Kidney glomerular epithelial cell (primary cell): ENCODE measurements around the gene TMEM40.
"Not testable (repeated sequence)": the region's sequence is repeated elsewhere in the genome, so short reads cannot be mapped to it uniquely, and the experiment has no call there.

ENCODE experiments used
- DNase-seq: peaks from one replicate; lab custom pipeline; 2025; lab: John Stamatoyannopoulos, UW

The TMEM40 gene

DNA sequence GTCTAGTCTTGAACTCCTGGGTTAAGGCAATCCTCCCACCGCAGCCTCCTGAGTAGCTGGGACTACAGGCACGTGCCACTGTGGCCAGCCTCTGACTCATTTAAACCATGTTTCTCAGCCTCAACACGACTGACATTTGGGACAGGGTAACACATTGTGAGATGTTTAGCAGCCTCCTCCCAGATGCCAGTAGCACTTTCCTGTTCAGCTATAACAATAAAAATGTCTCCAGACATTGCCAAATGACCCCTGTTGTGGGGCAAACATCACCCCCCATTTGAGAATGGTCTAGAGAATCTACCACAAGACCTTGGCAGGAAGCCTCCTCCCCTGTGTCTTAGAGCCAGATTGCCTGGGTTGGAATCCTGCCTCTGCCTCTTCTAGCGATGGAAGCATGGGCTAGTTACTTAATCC is 8.4 kb downstream of the TMEM40 start:
- DNase-seq = no peak

DNA sequence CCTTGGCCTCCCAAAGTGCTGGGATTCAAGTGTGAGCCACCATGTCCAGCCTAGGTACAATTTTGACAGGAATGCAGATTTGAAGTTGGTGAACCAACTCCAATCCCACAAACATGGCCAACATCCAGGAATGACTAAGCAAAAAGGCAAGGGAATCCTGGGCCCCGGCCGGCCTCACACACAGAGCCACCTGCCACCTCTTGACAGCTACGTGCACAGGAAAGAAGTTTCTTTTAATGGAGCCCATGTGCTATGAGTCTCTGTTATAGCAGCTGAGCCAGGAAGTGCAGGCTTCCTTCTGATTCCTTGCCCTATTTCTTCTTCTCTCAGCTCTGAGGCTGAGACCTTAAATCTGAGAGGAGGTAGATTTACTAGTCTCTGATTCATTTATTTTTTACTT is 8.8 kb downstream of the TMEM40 start:
- DNase-seq = peak; percentile 50

DNA sequence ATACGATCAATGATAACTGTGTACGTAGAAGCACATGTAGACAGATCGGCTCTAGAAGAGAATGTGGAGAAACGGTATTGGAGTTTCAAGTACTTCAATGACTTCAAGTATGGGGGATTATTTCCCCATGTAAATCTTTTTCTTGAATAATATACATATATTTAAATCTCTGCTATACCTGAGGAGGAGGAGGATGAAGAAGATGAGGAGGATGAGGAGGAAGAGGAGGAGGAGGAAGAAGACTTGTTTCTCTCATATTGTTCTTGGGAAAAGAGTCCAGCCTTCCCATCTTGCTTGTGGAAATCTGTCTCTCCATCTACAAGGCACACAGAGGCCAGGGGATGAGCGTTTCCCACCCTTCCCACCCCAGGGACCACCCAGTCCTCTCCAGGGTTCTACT is 10.6 kb downstream of the TMEM40 start:
- DNase-seq = no peak

DNA sequence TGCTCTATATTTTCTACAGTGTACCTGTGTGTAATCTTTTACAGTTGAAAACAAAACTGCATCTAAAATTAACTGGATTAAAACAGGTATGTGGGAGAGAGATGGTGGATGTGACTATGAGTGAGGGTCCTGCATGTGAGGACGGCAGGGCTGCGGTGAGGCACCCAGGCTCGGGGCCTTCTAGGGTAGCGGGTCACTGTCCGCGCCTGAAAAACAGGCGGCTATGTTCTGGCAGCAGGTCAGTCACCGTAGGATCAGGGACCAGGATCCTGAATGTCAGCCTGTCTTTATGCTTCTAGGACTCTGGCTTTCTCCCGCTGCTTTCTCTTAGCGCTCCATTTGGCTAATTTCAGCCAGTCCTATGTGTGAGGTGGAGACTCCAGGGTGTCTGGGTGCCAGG is 12.6 kb downstream of the TMEM40 start:
- no peak for DNase-seq

DNA sequence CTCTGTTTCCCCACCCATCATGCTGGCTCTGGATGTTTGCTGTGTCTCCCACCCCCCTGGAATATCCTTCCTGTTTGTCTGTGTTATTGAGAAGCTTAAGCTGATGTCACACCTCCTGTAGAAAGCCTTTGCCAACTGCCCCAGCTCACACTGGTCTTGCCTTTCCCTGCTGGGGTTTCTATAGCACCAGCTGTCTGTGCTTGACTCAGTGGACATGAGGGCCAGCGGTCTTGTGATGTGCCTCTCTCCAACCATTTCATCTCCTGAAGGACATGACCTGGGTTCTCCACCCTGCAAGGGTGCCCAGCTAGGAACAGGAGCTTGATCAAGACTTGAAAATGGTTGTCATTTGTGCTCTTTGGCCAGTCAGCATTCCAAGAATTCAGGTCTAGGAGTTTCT is 14.7 kb downstream of the TMEM40 start:
- DNase-seq = no peak

DNA sequence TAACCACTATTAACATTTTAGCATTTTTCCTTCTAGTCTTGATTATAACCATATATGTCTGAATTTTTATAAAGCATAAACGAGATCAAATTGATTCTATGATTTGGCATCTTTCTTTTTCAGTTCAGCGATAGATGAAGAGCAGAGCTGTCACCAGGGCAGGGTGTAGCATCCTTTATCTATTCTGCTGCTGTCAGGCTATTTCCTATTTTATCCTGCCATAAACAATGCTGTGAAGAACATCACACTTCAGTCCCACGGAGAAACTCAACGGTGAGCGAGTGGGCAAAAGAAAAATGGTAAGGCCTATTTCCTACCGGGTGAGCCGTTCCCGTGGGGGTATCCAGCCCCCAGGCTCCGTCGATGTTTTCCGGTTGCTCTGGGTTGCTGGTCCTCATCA is 15.5 kb downstream of the TMEM40 start:
- no peak for DNase-seq

DNA sequence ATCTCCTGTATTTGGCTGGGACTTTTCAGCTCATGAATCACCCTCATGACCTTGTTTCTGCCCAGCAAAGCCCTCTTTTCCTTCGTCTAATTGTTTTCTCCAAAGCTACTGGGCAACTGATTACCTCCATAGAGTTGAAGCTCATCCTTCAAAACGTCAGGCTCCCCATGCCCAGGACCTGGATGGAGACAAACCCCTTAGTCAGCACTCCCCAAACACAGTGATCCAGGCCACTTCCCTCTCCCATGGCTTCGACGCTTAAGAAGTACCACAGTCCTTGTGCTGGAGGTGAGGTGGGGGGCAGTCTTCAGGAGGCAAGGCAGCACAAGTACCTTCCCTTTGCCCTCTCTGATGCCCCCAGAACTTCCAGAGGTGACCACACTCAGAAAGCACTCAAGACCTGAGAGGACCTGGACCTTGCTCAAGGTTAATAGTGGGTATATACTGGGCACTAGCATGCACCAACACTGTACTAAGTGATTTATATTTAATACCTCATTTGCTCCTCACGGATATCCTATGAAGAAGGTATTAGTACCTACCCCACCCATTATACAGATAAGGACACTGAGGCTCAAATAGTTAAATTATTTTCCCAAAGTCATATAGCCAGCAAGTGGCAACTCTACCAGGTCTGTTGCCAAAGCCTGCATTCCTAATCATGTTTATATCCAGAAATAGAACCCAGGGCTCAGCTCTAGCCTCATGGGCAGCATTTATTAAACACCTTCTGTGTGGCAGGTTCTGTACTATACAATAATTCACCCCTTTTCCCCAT is 16.5 kb downstream of the TMEM40 start:
- no peak for DNase-seq

DNA sequence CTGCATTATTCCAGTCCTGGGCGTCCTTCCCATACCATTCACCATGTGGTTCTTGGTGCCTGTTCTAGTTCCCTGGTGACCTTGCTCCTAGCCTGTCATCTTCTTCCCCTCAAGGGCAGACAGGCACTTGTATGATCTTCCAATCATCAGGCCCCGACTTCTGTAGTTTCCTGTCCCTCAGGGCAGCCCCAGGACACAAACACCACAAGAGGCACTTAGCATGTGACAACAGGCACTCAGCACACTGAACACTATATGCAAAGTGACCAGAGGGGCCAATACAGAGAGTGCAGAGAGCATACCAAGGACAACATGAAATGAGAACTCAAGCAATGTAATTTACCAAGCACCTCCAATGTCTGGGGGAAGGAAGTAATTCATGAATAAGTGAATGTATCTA is 17.9 kb downstream of the TMEM40 start:
- DNase-seq = no peak

DNA sequence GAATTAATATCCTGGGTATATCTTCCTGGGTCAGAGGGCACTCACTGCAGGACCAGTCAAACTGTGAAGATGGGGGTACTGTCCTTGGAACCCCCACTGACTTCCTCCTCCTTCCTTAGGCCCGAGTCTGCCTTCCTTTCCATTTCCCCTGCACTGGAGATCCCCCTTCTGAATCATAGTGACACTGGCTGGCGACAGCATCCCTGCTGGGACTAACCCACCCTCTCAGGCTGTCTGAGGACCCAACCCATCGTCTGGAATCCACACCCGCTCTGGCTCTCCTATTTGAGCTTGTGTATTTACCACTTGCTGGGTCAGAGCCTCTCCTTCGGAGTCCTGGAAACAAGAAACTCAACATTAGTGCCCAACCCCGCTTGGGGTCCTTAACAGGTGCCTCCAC is 21.2 kb downstream of the TMEM40 start:
- DNase-seq = no peak

DNA sequence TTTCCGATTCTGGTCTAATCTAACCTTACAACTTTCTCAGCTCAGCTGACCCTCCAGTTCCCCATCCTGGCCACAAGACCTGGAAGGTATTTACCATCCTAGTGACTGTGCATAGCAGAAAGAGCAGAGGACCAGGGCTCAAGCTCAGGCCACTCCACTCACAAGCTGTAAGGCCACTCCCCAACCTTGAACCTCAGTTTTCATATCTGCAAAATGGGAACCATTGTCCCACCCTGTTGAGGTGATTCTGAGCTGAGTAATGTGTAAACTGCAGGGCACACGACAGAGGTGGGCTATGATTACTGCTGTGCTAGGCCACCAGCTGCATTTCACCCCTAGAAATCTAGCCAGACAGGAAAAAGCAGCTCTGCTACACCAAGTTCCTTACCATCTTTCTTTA is 21.7 kb downstream of the TMEM40 start:
- no peak for DNase-seq

DNA sequence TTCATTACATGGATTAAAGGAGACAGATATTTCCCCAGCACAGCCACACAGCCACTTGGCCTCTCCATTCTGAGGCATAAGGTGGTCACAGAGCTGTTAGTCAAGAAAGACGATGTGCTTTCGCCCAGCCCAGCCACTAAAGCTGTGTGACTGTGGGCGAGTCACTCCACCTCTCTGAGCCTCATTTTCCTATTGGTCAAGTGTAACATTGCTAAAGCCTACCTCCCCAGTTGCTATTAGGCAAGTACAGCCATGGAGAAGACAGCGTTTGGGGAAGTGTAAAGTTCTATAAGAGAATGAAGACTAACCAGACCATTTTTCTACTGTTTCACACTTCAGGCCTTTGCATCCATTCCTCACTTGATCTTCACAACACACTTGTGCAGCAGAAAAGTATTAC is 24.1 kb downstream of the TMEM40 start:
- no peak for DNase-seq

DNA sequence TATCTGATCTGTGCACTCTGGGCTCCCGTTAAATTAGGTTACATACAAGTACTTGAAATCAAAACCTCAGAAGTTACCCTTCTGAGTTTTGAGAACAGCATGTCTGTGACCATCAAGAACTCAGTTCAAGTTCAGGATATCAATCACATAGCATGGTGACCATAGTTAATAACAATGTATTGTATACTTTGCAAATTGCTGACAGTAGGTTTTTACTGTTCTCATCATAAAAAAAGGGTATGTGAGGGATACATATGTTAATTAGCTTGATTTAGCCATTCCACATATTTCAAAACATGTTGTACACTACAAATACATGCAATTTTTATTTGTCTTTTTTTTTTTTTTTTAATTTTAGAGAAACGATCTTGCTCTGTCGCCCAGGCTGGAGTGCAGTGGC is 25.5 kb downstream of the TMEM40 start:
- no peak for DNase-seq

DNA sequence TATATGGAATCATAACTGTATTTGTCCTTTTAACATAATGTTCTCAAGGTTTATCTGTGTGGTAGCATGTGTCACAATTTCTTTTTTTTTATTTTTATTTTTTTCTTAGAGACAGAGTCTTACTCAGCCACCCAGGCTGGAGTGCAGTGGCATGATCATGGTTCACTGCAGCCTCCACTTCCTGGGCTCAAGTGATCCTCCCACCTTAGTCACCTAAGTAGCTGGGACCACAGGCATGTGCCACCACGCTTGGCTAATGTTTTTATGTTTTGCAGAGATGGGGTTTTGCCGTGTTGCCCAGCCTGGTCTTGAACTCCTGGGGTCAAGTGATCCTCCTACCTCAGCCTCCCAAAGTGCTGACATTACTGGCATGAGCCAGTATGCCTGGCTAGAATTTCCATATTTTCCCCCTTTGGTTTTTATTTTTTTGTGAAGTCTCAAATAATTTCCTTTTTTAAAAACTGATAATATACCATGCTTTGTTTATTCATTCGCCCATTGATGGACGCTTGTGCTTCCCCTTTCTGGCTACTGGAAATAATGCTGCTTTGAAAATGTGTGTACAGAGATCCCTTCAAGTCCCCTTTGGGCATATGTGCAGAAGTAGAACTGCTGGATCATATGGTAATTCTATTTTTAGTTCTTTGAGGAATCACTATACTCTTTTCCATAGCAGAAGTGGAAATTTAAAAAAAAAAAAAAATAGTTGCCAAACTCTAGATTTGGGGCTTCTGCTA is 28.4 kb downstream of the TMEM40 start:
- peak; percentile 37 for DNase-seq

DNA sequence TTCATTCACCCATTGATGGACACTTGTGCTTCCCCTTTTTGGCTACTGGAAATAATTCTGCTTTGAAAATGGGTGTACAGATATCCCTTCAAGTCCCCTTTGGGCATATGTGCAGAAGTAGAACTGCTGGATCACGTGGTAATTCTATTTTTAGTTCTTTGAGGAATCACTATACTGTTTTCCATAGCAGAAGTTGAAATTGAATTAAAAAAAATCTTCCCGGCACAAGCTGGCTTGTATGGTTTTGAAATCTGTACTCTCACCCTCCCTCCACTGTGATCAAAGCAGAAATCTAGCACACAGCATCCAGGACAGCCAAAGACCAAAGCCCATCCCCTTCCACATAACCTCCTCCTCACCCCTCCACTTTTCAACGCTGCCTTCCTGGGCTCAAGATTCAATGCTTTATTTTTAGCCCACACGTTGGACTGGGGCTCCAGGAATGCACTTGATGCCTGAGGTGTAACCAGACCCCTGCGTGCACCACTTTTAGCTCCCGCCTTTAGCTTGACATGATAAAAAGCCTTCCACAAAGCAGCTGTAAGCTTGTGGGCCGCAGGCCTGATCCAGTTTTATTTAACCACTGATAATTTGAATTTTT is 29.9 kb downstream of the TMEM40 start:
- no peak for DNase-seq

DNA sequence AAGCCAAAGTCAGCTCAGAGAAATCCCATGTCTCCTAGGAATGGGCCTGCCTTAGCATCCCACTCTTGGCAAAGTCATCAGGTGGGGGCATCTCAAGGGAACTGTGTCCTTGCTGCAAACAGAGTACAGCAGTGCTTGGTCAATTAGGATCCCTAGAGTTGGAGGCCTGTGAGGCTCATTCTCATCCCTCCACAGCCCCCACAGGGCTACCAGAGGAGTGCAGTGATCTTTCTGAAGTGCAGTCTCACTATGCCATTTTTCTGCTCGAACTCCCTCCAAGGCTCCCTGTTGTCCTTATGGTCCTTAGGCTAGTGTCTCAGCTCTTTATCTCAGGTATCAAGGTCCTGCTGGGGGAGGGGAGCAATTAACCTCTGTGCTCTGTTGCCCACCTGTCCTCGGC is 31.1 kb downstream of the TMEM40 start:
- no peak for DNase-seq

DNA sequence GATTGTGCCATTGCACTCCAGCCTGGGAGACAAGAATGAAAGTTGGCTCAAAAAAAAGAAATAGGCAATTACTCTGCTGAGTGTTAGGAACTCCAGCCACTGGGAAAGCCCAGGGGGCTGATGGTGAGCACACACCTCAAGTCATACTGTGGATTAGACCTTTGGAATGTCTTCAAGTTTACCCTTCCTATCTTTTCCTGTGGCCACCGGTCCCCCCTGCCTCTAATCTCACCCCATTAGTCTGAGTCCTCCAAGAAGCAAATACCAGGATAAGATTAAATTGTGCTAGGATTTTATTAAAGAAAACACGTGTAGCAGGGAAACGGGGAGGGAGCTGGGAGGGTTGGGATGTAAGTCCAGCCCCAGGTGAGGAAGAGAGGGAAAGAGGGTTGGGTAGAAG is 31.6 kb downstream of the TMEM40 start:
- no peak for DNase-seq

DNA sequence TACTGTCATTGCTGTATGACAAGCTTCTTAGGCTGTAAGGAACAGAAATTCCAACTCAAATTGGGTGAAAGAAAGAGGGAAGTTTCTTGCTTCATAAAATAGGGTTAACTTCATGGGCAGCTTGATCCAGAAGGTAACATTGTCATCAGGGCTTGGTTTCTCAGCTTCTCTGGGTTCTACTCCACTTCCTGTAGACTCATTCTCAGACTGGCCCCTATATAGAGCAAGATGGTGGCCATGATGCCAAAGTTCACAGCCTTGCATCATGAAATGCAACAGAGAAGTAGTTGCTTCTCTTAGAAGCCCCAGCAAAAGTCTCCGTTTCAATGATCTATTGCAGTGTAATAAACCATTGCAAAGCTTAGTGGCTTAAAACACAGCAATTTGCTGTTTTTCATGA is 33.6 kb downstream of the TMEM40 start:
- no peak for DNase-seq

DNA sequence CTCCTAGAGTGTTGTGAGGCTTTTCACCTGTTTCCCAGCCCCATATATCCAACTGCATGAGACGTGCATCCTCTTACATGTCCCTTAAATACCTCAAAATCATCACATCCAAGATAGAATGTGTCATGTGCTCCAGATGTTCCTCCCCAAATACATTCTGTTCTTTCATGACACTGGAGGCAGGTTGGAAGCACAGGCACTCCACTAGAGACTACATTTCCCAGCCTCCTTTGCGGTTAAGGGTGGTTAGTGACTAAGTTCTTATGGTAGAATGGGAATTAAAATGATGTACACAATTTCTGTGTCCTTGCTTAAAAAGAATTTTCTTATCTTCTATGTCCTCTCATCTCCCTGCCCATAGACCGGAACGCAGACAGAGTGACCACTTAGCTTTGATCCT is 34.3 kb downstream of the TMEM40 start:
- DNase-seq = no peak

DNA sequence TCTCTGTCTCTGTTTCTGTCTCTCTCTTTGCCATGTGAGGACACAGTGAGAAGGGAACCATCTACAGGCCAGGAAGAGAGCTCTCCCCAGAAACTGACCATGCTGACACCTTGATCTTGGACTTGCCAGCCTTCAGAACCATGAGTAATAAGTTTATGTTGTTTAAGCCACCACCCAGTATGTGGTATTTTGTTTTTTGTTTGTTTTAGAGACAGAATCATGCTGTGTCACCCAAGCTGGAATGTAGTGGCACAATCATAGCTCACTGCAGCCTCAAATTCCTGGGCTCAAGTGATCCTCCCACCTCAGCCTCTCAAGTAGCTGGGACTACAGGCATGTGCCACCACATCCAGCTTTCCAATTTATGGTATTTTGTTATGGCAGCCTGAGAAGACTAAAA is 35.7 kb downstream of the TMEM40 start:
- not testable (repeated sequence) for DNase-seq

DNA sequence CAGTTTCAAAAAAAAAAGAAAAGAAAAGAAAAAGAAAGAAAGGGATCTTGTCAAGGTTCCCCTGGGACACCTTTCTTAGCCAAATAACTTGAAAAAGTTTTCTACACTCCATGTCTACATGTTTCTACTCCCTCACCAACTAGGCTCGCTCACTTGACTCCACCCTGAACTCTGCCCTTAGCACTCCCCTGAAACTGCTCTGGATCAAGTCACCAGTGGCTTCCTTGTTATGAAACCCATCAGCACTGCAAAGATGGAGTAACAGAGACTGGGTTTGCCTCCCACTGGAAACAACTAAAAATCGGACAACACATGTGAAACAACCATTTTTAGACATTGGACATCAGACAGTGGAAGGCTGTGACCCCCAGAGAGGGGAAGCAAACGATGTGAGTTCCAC is 36.8 kb downstream of the TMEM40 start:
- DNase-seq = no peak

DNA sequence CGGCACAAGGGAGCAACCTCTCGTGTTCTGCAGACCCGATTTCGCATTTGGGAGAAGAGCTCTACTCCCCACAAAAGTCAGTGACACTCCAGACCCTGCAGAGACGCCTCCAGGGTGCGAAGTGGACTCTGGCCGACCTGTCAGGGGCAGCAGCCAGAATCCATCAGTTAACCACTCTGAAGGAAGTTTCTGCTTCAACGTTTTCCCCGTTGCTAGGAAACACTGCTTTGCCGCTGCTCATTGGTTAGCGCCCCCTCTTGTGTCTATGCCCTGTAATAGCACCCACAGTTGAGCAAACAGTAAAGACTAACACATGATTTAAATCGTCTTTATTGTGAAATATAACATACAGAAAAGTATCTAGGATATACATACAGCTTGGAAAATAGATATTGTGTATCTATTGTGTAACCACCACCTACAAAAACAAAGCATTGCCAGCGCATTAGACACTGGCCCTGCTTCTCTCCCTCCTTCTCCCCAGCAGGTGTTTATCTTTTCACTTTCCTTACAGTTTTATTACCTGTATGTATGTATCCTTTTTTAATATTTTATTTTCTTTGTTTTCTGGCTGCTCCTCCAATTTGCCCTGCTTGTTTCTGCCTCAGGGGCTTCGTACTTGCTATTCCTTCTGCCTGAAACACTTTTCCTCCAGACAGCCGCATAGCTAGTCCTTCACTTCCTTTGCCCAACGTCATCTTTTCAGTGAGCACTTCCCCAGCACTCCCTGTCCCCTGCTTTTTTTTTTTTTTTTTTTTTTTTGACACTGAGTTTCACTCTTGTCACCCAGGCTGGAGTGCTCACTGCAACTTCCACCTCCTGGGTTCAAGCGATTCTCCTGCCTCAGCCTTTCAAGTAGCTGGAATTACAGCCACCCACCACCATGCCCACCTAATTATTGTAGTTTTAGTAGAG is 38.8 kb downstream of the TMEM40 start:
- DNase-seq = peak; percentile 87

DNA sequence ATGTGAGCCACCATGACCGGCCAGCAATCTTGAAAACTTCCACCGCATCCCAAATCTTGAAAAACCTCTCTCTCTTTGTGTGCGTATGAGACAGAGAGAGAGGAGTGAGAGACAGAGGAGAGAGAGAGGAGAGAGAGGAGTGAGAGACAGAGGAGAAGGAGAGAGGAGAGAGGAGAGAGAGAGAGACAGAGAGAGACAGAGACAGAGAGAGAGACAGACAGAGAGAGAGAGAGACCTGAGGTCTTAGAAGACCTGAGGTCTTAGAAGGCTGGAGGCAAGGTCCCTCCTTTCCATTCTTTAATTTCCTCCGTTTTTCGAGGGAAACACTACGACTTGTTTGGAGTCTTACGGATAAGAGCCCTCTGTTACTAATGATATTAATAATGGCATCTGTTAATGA is 39.5 kb downstream of the TMEM40 start:
- DNase-seq = no peak
